GM12878 (cell line): ENCODE measurements around the gene C2orf68. TPM values are rescaled to one million over a fixed set of nuclear protein-coding genes. Genes with fewer than 3 reads are reported as not detected.

ENCODE experiments used
- ATAC-seq: fragments of 200-7000 bp; cut with Tn5 transposase; 3 replicates; pipeline ENCODE4 v1.9.1; 2020; ENCODE audit warnings: mild to moderate bottlenecking, moderate library complexity
- BruUV-seq: library from RNA; stranded (reverse); fragments of 400-500 nt; replicated peaks from 2 replicates; lab custom pipeline; 2021; lab: Mats Ljungman, UMichigan
- CTCF ChIA-PET: fragments of 300-600 bp; sonication (Branson Sonifier 250); formaldehyde crosslinking; extraction: SDS; loops from one replicate; lab custom pipeline; 2021; ENCODE audit warnings: inconsistent platforms; lab: Yijun Ruan, JAX
- POLR2A ChIA-PET: fragments of 350-600 bp; formaldehyde crosslinking; extraction: SDS; loops from one replicate; lab custom pipeline; 2021; ENCODE audit warnings: inconsistent platforms; lab: Charles Lee
- RAD21 ChIA-PET: fragments of 300-600 bp; sonication (Branson Sonifier 250); formaldehyde crosslinking; loops from one replicate; lab custom pipeline; 2023; ENCODE audit warnings: antibody characterized with exemption; ENCODE audit not compliant: unreplicated experiment; lab: Charles Lee
- SMC1A ChIA-PET: fragments of 300-600 bp; sonication (Branson Sonifier 250); formaldehyde crosslinking; loops from one replicate; lab custom pipeline; 2023; ENCODE audit not compliant: unreplicated experiment, uncharacterized antibody; lab: Charles Lee
- DNase-seq: peaks from one replicate; pipeline ENCODE4 v3.0.0-alpha.2; 2011; ENCODE audit warnings: low read depth, low spot score
- FAIRE-seq: peaks from 3 replicates; lab custom pipeline; 2011; peaks lifted over from hg19 to GRCh38; lab: Jason Lieb, UNC
- H2AFZ ChIP-seq: 2 replicates; pipeline ENCODE4 v1.6.0; 2011; ENCODE audit warnings: low read depth, low read length, control low read depth; ENCODE audit not compliant: control insufficient read depth
- H3K27ac ChIP-seq: 2 replicates; pipeline ENCODE4 v1.5.1; 2011; ENCODE audit warnings: control low read depth; ENCODE audit not compliant: control insufficient read depth, insufficient read depth
- H3K27me3 ChIP-seq, 2 experiments: replicated peaks in 1 of 2; 2 replicates each; pipeline versions ENCODE4 v1.6.0 to v1.6.1; 2011; ENCODE audit warnings: low read length in 1 of 2; ENCODE audit not compliant: control insufficient read depth in 2 of 2, insufficient read depth in 2 of 2
- H3K36me3 ChIP-seq, 2 experiments: 2 replicates each; pipeline ENCODE4 v1.5.1; 2011; ENCODE audit warnings: low read length in 1 of 2; ENCODE audit not compliant: control insufficient read depth in 2 of 2, insufficient read depth in 2 of 2
- H3K4me1 ChIP-seq: 2 replicates; pipeline ENCODE4 v1.6.1; 2011; ENCODE audit warnings: mild to moderate bottlenecking, low read length, moderate library complexity, mixed read lengths; ENCODE audit not compliant: control insufficient read depth, insufficient read depth
- H3K4me2 ChIP-seq: 2 replicates; pipeline ENCODE4 v1.6.0; 2011; ENCODE audit warnings: control low read depth; ENCODE audit not compliant: control insufficient read depth, insufficient read depth
- H3K4me3 ChIP-seq: fragments of 200-600 bp; sonication (generic); 2 replicates; pipeline ENCODE4 v1.5.1; 2016
- H3K79me2 ChIP-seq: 2 replicates; pipeline ENCODE4 v1.6.0; 2011; ENCODE audit warnings: low read length; ENCODE audit not compliant: control insufficient read depth, insufficient read depth
- H3K9ac ChIP-seq: 2 replicates; pipeline ENCODE4 v1.8.0; 2011; ENCODE audit warnings: low read length, control low read depth, mixed read lengths; ENCODE audit not compliant: control insufficient read depth, insufficient read depth
- H3K9me3 ChIP-seq: replicated peaks from 3 replicates; pipeline ENCODE4 v1.5.1; 2011; ENCODE audit warnings: mild to moderate bottlenecking, low read length; ENCODE audit not compliant: control insufficient read depth, insufficient read depth
- H4K20me1 ChIP-seq: 2 replicates; pipeline ENCODE4 v1.6.0; 2011; ENCODE audit not compliant: control insufficient read depth, insufficient read depth
- ATF7 ChIP-seq: fragments of 450-650 bp; IDR thresholded peaks from 2 replicates; pipeline ENCODE4 v1.6.1; 2016; ENCODE audit warnings: low read depth, mild to moderate bottlenecking
- BCL11A ChIP-seq: IDR thresholded peaks from 2 replicates; pipeline ENCODE4 v1.6.1; 2011; ENCODE audit warnings: low read depth, low read length
- BCL3 ChIP-seq: IDR thresholded peaks from 2 replicates; pipeline ENCODE4 v1.6.1; 2011; ENCODE audit warnings: borderline replicate concordance, low read depth, mild to moderate bottlenecking, moderate library complexity, low read length; ENCODE audit not compliant: insufficient read depth, poor library complexity, severe bottlenecking
- MLLT1 ChIP-seq: fragments of 450-650 bp; IDR thresholded peaks from 2 replicates; pipeline ENCODE4 v1.6.1; 2016; ENCODE audit warnings: mild to moderate bottlenecking
- SIN3A ChIP-seq: IDR thresholded peaks from 2 replicates; pipeline ENCODE4 v1.6.1; 2012; ENCODE audit warnings: low read depth, low read length, improper control_type of control experiment
- WGBS: methylation state at CpG from one replicate; pipeline ENCODE4 v1.1.6; 2016; ENCODE audit warnings: low lambda C conversion rate; ENCODE audit not compliant: insufficient replicate concordance, insufficient coverage; ENCODE audit errors: missing lambda C conversion rate; 5-methylcytosine and 5-hydroxymethylcytosine counted together
- in situ Hi-C: fragments of 300-500 bp; cut with MboI; formaldehyde crosslinking; loops from 9 replicates; pipeline ENCODE4 v1.14.3; 2018; ENCODE audit warnings: mixed read lengths
- intact Hi-C: fragments of 100-400 bp; cut with micrococcal nuclease; formaldehyde crosslinking; loops from one replicate; pipeline ENCODE4 v1.14.2; 2022; ENCODE audit not compliant: unreplicated experiment
- polyA plus RNA-seq, 11 experiments: library from polyadenylated mRNA; depleted of rRNA in 4 of 11; unstranded in 6 of 11; stranded (reverse) in 5 of 11; fragments of >200 nt; fragmentation: Nextera tagmentation in 4 of 11; fragmentation: Illumina TruSeq in 1 of 11; extraction: Ambion mirVana in 4 of 11; extraction: Trizol in 1 of 11; gene quantifications; 1 replicate in 1 of 11; 2 replicates in 10 of 11; pipeline versions ENCODE4 v1.2.1 to v1.2.3, GENCODE V29; 2011 to 2016; ENCODE audit warnings: inconsistent platforms in 2 of 11, missing spikeins in 2 of 11, low read depth in 1 of 11
- total RNA-seq, 4 experiments: library from RNA; depleted of rRNA in 3 of 4; stranded (reverse); fragments of >200 nt in 3 of 4; fragmentation: Illumina TruSeq in 1 of 4; extraction: Trizol in 1 of 4; gene quantifications; 2 replicates each; pipeline versions ENCODE4 v1.2.1 to v1.2.3, GENCODE V29; 2013 to 2021

The C2orf68 gene
- total and polyA plus RNA-seq, 10 of the 15 experiments (the other 5 are each of a cell fraction or from before 2014, with no cell fraction given) = 12.7 to 56.1 (median 28.4) TPM

GRCh38 chr2:85591563-85591962 lies 20.3 kb downstream of the C2orf68 start:
- Histone ChIP-seq H3K9me3 (no peaks in the 10 kb centered on the region), H3K27me3 (no peaks in the 10 kb centered on the region), H4K20me1 (no peaks in the 10 kb centered on the region), H3K9ac (no peak overlapping the region), H3K4me1 (peaks cover 6% of the 10 kb centered on the region), H2AFZ (no peak overlapping the region), H3K4me2 (no peak overlapping the region), H3K4me3 (no peak overlapping the region), H3K79me2 (peaks cover 20% of the 10 kb centered on the region), H3K36me3 (no peaks in the 10 kb centered on the region), H3K27ac (no peak overlapping the region)
- in situ Hi-C loops (no loop called here), intact Hi-C loops (no loop called here)
- RAD21 ChIA-PET = no interaction called here
- CTCF ChIA-PET = no interaction called here
- ATAC-seq = no peak
- no peak for FAIRE-seq
- SMC1A ChIA-PET = interaction anchor here (1.4 kb wide), 1 partner anchor 25 kb away, joined by 3 read pairs; no protein-coding TSS in a partner anchor
- TF ChIP-seq SIN3A (no peak), BCL11A (no peak), ATF7 (no peak), MLLT1 (no peak), BCL3 (no peak)
- no peak for DNase-seq
- POLR2A ChIA-PET = interaction anchor here (1.4 kb wide), 1 partner anchor 14 kb away, joined by 8 read pairs; the partner anchor contains the start of gene VAMP8
- BruUV-seq = no TSS peak
- WGBS = 78% methylated on average over 12 of the region's 12 CpGs
